MM.1S (cell line): ENCODE results near the gene RAB34.

Source experiments
- DNase-seq: peaks from one replicate; pipeline ENCODE4 v3.0.0-alpha.2; 2015
- H2AFZ ChIP-seq: fragments of 300-600 bp; sonication (generic); 2 replicates; pipeline ENCODE4 v1.6.0; 2016; ENCODE audit warnings: antibody characterized with exemption, low read length
- H3F3A ChIP-seq: fragments of 300-600 bp; sonication (generic); 2 replicates; pipeline ENCODE4 v1.6.1; 2016; ENCODE audit warnings: mild to moderate bottlenecking, antibody characterized with exemption, low read length, moderate library complexity, mixed read lengths; ENCODE audit not compliant: insufficient read depth
- H3K27ac ChIP-seq: fragments of 300-600 bp; sonication (generic); 2 replicates; pipeline ENCODE4 v1.5.1; 2016; ENCODE audit warnings: mild to moderate bottlenecking, low read length
- H3K27me3 ChIP-seq: fragments of 300-600 bp; sonication (generic); replicated peaks from 2 replicates; pipeline ENCODE4 v1.6.0; 2016; ENCODE audit warnings: low read length; ENCODE audit not compliant: insufficient read depth
- H3K36me3 ChIP-seq: fragments of 300-600 bp; sonication (generic); replicated peaks from 2 replicates; pipeline ENCODE4 v1.6.1; 2016; ENCODE audit warnings: mild to moderate bottlenecking, low read length, mixed read lengths; ENCODE audit not compliant: insufficient read depth
- H3K4me1 ChIP-seq: fragments of 300-600 bp; sonication (generic); 2 replicates; pipeline ENCODE4 v1.6.1; 2016; ENCODE audit warnings: low read length, mixed read lengths
- H3K4me2 ChIP-seq: fragments of 300-600 bp; sonication (generic); 2 replicates; pipeline ENCODE4 v1.6.0; 2016; ENCODE audit warnings: low read depth, low read length
- H3K4me3 ChIP-seq: fragments of 300-600 bp; sonication (generic); 2 replicates; pipeline ENCODE4 v1.5.1; 2016; ENCODE audit warnings: low read length, mixed read lengths
- H3K79me2 ChIP-seq: fragments of 300-600 bp; sonication (generic); 2 replicates; pipeline ENCODE4 v1.6.1; 2016; ENCODE audit warnings: mixed run types, low read length, mixed read lengths
- H3K9ac ChIP-seq: fragments of 300-600 bp; sonication (generic); 2 replicates; pipeline ENCODE4 v1.6.1; 2016; ENCODE audit warnings: low read length, mixed read lengths
- H3K9me2 ChIP-seq: fragments of 300-600 bp; sonication (generic); replicated peaks from 2 replicates; pipeline ENCODE4 v1.6.1; 2016; ENCODE audit warnings: mild to moderate bottlenecking, low read length, mixed read lengths; ENCODE audit not compliant: insufficient read depth
- H3K9me3 ChIP-seq: fragments of 300-600 bp; sonication (generic); replicated peaks from 2 replicates; pipeline ENCODE4 v1.6.1; 2016; ENCODE audit warnings: mild to moderate bottlenecking, low read length, mixed read lengths; ENCODE audit not compliant: insufficient read depth
- H4K20me1 ChIP-seq: fragments of 300-600 bp; sonication (generic); 2 replicates; pipeline ENCODE4 v1.6.1; 2016; ENCODE audit warnings: mild to moderate bottlenecking, low read length, moderate library complexity, mixed read lengths; ENCODE audit not compliant: insufficient read depth
- CTCF ChIP-seq: fragments of 300-600 bp; sonication (generic); IDR thresholded peaks from 2 replicates; pipeline ENCODE4 v1.5.1; 2016; ENCODE audit warnings: antibody characterized with exemption, low read length, mixed read lengths
- EZH2 ChIP-seq: fragments of 300-600 bp; sonication (generic); optimal IDR thresholded peaks from 2 replicates; pipeline ENCODE3; 2017; ENCODE audit warnings: low read depth, mild to moderate bottlenecking, antibody characterized with exemption, low read length, mixed read lengths
- EZH2phosphoT487 ChIP-seq: fragments of 300-600 bp; sonication (generic); IDR thresholded peaks from 2 replicates; pipeline ENCODE4 v1.6.1; 2018; ENCODE audit warnings: antibody characterized with exemption, low read length

RAB34 gene

GRCh38 chr17:28718333-28719020 lies 809 bp upstream of the RAB34 start:
- Histone ChIP-seq H3F3A (peaks cover 38% of the 10 kb centered on the region), H3K9me3 (no peaks in the 10 kb centered on the region), H4K20me1 (0 out of 2 replicates have a peak, but pooled peaks cover 10% of the 10 kb centered on the region), H3K9ac (no peak overlapping the region), H3K27ac (no peak overlapping the region), H3K9me2 (no peaks in the 10 kb centered on the region), H3K4me2 (no peak overlapping the region), H2AFZ (no peak overlapping the region), H3K36me3 (peaks cover 11% of the 10 kb centered on the region; the same call in 1 of the 2 replicates), H3K79me2 (peaks cover 38% of the 10 kb centered on the region), H3K4me3 (no peak overlapping the region), H3K27me3 (peaks cover 50% of the 10 kb centered on the region), H3K4me1 (no peaks in the 10 kb centered on the region; the same call in 1 of the 2 replicates)
- no peak for DNase-seq
- TF ChIP-seq CTCF (no peak), EZH2phosphoT487 (no peak), EZH2 (no peak)

- Histone ChIP-seq H3K27me3 (peaks cover 63% of the 10 kb centered on the region), H3K36me3 (peaks cover 9% of the 10 kb centered on the region; the same call in 1 of the 2 replicates), H3K27ac (no peak overlapping the region), H3K9me2 (no peaks in the 10 kb centered on the region), H3K4me2 (no peak overlapping the region), H3F3A (peaks cover 23% of the 10 kb centered on the region), H4K20me1 (0 out of 2 replicates have a peak, but pooled peaks cover 6% of the 10 kb centered on the region), H3K9ac (no peak overlapping the region), H3K4me1 (no peaks in the 10 kb centered on the region), H2AFZ (no peak overlapping the region), H3K4me3 (no peak overlapping the region), H3K9me3 (no peaks in the 10 kb centered on the region), H3K79me2 (peaks cover 22% of the 10 kb centered on the region)
- TF ChIP-seq EZH2 (no peak), EZH2phosphoT487 (no peak), CTCF (no peak)
- no peak for DNase-seq
Measured at GRCh38 chr17:28716740-28717577, 709 bp downstream of the RAB34 start.

GRCh38 chr17:28715217-28715616 lies 2.5 kb downstream of the RAB34 start:
- no peak overlapping the region for H3K4me2 ChIP-seq
- peaks cover 5% of the 10 kb centered on the region for H3K79me2 ChIP-seq
- no peaks in the 10 kb centered on the region for H3K9me3 ChIP-seq
- H3K36me3 ChIP-seq, result no peaks in the 10 kb centered on the region
- no peaks in the 10 kb centered on the region for H4K20me1 ChIP-seq
- H3K27ac ChIP-seq, result no peak overlapping the region
- no peak overlapping the region for H2AFZ ChIP-seq
- peaks cover 65% of the 10 kb centered on the region for H3K27me3 ChIP-seq
- no peak overlapping the region for H3K4me3 ChIP-seq
- no peak for TF ChIP-seq EZH2
- no peak for TF ChIP-seq EZH2phosphoT487
- no peak for TF ChIP-seq CTCF
- H3K4me1 ChIP-seq, result 0 out of 2 replicates have a peak, but pooled peaks cover 3% of the 10 kb centered on the region
- no peak for DNase-seq
- H3K9me2 ChIP-seq, result no peaks in the 10 kb centered on the region
- no peak overlapping the region for H3K9ac ChIP-seq
- H3F3A ChIP-seq, result peaks cover 7% of the 10 kb centered on the region
